Right hindlimb (tissue), 1 donor: Measurements from ENCODE around the gene ITGA11.
"Not testable (repeated sequence)": the region's sequence is repeated elsewhere in the genome, so short reads cannot be mapped to it uniquely, and the experiment has no call there.

Experiments used
- DNase-seq: peaks from one replicate; pipeline ENCODE4 v3.0.0-alpha.2; 2018

The ITGA11 gene

DNA sequence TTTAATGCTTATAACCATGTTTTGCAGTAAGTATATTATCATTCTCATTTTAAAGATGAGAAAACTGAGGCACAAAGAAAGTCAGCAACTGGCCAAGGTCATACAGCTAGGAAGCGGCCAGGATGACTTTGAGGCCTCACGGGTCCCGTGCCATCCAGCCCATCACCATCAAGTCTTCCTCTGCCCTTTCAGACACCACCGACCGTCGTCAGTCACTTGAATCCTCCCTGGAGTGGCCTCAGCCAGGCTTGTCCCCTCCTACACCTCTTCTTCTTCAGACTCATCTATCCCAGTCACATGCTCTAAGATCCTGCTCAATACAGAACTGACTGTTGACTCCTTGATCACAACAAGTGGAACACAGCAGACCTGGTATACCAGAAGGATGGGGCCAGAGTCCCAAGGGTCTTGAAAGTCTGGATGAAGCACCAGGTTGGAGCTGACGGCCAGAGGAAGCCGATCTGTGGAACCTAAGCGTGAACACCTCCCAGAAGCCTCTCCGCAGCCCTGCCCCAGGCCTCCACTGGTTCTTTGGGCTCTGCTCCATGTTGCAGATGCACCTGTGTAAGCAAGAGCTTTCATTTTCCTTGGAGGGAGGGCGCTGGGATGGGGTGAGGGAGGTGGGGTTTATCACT is 22.1 kb downstream of the ITGA11 start:
- peak; percentile 11 for DNase-seq

DNA sequence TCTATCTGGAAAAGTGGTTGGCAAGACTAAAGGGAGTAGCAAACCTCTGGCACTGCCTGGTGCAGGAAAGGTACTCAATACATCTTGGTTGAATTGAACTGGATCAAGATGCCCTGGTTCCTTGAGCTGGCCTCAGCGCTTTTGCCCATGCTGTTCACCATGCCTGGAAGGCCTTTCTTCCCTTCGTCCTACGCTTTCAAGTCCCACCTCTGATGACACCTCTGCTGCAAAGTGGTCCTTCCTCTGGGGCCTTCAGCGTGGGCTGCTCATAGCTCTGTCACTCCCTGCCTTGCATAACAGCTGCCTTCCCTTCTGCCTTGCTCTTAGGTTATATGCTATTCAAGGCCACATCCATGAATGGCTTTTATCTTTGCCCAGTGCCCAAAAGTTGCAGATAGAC is 23.0 kb downstream of the ITGA11 start:
- DNase-seq, result peak; percentile 2

DNA sequence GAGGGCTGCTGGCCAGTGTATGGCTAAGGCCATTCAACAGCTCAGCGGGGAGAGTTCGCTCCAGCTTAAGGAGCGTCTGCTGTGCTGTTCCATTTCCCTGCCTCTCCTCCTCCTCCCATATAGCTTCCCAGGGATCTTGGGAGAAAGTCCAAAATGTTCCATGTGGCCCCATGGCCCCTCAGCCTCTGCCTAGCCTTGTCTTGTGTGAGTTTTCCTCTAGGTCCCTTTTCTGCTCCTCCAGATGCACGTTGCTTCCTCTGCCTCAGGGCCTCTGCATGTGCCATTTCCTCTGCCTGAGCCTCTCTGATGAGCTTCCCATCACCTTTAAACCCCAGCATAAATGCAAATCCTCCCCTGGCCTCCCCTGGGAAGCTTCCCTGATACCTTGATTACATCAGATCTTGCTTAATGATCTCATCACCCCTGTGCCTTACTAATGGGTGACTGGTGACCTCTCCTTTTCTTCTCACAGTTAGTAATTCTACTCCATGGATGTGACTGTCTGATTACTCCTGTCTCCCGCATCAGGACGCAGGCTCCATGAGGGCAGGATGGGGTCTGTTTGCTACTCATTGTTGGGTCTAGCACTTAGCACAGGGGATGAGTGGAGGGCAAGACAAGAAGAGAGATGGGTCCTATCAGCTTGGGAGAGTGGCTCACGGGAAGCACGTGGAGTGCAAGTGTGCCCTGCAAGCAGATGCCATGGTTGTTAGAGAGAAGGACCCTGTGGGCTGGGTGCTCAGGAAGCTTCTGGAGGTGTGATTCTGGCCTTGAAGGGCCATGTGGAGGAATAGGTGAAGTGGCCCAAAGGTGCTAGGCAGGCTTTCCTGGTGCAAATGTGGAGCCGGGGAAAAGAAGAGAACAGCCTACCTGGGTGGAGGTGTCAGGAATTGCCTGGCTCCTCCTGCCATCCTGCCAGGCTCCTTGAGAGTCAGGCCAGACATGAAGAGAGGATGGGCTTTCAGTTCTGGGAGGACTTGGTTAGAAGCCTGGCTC is 23.8 kb downstream of the ITGA11 start:
- DNase-seq, result peak; percentile 8

DNA sequence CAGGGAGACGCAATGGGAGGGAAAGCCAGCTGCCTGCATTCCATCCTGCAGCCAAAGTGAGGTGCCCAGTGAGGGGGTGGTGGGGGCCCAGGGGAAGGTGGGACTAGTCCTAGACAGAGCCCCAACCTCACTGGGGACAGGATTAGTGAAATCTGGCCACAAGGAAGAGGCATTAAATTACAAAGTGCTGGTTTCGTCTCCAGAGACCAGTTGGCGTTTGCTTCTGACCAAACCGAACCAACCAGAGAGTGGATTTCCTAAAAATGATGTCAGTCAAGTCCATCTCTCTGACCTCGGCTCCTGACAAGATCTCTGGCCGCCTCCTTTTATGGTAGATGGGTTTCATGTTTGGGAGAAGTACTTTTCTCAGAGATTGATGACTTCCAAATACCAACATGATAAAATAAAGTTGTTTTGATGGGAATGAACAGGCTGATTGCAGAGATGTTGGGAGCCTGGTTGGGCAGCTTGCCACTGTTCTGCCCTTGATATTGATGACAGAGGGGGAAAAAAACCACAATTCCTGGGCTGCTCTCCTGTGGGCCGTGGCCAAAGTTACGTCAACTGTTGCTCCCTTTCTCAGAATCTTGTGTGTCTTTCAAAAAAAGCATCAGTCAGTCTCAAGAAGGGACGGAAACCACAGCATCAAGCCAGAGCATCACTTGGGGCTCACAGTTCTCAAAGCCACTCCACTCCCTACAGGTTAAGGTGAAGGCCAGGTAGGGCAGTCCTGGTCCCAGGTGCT is 24.6 kb downstream of the ITGA11 start:
- peak; percentile 27 for DNase-seq

DNA sequence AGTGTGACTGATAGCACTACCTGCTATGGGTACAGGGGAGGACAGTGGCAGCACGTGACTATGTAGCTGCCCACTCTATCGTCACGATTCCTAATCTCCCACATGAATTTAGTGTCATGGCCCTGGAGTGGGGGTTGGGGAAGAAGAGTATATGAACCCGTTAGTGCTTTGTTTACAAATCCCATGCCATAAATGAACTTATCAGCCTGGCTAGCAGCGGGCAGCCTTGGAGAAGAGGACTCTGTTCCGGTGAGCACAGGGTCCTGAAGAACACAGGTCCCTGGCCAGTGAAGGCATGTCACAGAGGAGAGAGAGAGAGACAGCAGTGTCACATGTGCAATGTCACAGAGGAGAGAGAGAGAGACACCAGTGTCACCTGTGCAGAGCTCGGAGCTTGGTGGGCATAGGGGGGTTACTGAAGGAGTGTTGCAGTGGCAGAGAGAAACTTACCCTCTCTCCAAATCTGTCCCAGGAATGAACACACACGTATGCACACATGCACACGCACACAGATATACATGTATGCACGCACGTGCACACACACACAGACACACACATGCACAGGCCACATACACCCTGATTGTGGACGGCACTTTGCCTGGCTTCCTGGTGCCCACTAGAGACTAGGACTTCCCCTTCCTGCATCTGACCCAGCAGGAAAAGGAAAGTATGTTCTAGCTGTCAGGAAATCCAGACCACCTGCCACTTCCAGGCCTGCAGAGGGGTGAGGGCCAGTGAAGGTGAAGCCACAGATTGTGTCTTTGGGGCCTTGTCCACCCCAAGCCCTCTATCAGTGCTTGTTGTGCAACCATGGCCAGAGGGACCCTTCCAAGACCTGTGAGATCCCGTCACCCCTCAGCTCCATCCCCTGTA is 26.3 kb downstream of the ITGA11 start:
- DNase-seq, result peak; percentile 7

DNA sequence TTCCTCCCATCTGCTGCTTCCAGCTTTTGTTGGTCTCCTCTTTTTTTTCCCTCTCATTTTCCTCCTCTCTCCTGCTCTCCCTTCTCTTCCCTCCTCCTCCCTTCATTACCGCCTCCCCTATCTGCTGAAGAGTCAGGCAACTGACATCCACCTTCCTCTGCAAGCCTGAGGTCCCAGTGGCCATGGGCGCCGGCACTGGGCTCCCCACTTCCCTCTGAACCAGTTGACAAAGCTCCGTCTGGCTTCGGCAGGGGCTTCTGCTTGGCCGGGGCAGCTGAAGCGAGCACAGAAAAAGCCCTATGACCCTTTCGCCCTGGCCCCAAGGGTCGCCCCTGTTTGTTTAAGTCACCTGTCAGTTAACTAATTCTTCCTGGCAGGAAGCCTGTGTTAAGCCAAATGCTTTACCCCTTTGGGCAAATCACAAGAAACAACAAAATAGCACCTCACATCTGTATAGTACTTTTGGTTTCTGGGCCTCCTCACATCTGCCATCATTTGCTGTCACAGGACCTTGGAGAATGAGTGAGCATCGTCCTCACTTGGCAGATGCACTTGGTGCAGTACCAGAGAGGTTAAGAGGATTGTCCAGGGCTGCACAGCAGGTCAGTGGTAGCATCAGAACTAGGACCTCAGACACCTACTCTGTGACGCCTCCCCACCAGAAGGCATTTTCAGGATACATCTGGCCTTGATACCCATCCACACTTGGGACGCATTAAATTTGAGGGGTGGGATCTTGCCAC is 27.7 kb downstream of the ITGA11 start:
- DNase-seq, result peak; percentile 6

DNA sequence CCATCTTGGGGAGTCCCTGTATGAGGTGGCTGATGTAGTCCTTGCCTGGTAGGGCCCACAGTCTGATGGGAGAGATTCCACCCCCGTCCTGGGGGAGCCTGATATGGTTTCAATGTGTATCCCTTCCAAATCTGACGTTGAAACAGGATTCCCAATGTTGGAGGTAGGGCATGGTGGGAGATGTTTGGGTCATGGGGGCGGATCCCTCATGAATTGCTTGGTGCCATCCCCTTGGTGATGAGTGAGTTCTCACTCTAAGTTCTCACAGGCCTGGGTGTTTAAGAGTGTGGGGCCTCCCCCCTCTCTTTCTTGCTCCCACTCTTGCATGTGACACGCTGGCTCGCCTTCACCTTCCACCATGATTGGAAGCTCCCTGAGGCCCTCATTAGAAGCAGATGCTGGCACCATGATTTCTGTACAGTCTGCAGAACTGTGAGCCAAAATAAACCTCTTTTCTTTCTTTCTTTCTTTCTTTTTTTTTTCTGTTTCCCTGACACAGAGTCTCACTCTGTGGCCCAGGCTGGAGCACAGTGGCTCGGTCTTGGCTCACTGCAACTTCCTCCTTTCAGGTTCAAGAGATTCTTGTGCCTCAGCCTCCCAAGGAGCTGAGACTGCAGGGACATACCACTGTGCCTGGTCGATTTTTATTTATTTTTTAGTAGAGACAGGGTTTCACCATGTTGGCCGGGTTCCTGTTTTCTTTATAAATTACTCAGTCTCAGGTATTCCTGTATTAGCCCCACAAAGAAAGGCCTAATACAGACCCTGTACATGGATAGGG is 28.6 kb downstream of the ITGA11 start:
- DNase-seq, result peak; percentile 16

DNA sequence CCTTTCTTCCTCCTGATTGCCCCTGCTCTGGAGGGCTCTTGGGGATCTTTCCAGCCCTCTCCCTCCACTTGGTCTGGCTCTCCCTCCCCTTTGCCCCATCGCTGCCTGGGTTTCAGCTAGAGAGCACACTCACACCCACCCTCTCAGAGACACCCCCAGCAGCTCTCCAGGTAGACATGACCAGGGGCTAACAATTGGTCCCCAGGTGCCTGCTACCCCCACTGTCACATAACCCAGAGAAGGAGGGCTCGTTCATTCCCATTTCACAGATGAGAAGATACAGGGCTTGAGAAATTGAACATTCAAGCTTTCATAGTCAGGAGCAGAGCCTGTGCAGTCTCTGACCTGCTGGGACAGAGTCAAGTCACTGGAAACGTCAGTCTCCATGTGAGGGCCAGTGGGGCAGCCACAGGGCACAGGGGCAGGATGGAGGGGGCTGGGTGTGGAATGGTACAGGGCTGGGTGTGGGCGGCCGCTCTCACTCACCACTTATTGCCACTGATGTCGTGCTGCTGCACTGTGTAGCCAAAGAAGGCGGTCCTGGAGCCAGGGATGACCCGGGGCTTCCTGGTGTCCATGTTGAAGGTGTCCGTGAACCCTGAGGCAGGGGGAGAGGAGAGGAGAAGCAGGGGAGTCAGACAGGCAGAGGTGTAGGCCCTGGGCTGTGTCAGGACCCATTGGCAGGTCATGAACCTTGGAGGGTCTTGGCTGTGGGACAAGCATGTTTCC is 29.4 kb downstream of the ITGA11 start:
- DNase-seq, result peak; percentile 4

DNA sequence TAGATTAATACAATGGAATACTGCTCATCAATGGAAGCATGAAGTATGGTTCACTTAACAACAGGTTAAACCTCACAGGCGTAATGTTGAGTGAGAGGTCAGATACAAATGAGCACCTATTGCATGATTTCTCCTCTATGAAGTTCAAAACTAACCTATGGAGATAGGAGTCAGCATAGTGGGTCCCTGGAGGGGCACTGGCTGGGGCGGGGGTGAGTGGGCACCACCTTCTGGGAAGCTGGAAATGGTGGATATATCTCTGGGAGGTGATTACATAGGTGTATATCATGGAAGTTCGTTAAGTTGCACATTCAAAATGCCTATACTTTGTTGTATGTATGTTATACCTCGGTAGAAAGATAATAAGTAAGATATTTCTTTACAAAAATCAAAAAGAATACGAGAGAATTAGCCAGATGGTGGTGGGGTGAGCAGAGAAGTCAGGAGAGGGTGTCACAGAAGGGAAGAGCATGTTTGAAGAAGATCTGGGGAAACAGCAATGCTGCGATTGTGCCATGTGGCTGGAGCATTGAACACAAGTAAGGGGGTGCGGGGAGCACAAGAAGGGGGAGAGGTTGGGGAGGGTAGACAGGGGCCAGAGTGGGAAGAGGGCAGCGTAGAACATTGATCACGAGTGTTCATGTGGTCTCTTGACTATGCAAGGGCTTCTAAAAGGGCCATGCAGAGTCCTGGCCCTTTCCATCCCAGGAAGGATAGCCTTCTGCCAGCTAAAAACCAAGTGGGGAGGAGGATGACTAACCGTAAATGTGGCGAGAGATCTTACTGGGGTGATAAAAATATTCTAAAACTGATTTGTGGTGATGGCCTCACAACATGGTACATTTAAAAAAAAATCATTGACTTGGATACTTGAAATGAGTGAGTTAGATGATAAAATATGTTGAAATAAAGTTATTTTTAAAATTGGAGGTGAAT is 30.2 kb downstream of the ITGA11 start:
- peak; percentile 7 for DNase-seq

DNA sequence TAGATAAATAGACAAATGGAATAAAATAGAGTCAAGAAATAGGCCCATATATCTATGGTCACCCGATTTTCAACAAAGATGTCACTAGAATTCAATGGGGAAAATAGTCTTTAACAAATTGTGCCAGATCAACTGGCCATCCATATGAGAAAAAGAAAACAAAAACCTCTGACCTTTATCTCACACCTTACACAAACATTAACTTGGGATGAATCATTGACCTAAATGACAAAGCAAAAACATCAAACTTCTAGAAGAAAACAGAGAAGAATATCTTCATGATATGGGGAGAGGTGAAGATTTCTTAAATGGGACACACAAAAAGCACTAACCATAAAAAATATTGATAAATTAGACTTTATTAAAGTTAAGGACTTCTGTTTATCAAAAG is 31.9 kb downstream of the ITGA11 start:
- DNase-seq, result no peak

DNA sequence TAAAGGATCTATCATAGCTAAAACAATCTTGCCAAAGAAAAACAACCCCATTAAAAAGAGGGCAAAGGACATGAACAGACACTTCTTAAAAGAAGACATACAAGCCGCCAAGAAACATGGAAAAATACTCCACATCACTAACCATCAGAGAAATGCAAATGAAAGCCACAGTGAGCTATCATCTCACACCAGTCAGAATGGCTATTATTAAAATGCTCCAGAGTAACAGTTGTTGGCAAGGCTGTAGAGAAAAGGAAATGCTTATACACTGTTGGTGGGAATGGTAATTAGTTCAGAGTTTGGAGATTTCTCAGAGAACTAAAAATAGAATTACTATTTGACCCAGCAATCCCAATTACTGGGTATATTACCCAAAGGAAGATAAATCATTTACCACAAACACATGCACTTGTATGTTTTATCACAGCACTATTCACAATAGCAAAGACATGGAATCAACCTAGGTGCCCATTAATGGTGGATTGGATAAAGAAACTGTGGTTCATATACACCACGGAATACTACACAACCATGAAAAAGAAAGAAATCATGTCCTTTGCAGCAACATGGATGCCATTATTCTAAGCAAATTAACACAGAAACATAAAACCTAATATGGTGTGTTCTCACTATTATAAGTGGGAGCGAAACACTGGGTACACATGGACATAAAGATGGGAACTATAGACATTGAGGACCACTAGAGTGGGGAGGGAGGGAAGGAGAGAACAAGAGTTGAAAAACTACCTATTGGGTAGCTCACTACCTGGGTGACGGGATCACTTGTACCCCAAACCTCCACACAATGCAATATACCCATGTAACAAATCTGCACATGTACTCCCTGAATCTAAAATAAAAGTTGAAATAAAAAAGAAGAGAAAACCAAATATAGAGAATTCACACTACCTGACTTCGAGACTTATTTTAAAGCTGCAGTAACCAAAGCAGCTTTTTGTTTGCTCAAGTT is 32.6 kb downstream of the ITGA11 start:
- DNase-seq, result no peak

DNA sequence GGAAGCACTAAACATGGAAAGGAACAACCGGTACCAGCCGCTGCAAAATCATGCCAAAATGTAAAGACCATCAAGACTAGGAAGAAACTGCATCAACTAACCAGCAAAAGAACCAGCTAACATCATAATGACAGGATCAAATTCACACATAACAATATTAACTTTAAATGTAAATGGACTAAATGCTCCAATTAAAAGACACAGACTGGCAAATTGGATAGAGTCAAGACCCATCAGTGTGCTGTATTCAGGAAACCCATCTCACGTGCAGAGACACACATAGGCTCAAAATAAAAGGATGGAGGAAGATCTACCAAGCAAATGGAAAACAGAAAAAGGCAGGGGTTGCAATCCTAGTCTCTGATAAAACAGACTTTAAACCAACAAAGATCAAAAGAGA is 34.0 kb downstream of the ITGA11 start:
- DNase-seq, result not testable (repeated sequence)

DNA sequence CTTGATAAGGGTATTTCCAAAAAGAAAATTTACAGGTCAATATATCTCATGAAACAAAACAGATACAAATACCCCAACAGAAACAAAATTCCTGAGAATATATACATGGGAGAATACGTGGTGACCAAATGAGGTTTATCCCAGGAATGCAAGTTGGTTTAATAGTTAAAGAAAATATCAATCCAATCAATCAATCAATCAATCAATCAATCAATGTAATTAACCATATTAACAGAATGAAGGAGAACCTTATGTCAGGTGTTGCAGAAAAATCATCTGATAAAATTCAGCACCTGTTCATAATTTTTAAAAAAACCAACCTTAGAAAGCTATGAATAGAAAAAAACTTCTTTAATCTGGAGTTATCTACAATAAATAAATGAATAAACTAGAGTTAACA is 35.9 kb downstream of the ITGA11 start:
- DNase-seq, result no peak

DNA sequence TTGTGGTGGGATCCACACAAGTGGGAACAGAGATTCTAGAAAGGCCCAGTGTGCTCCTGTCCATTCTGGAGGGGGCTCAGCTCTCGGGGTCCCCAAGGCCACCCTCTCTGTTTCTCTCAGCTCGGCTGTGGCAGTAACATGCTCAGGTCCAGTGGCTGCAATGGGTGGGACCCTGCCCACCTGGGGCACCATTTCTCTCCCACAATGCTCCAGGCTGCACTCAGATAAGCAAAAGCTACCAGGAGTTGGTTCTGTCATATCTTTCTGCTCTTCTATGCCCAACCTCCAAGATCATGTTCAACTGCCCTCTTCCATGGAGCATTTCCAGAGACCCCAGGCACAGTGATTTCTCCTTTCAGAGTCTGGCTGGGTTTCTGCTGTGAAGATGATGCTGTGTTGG is 40.8 kb downstream of the ITGA11 start:
- DNase-seq, result no peak

DNA sequence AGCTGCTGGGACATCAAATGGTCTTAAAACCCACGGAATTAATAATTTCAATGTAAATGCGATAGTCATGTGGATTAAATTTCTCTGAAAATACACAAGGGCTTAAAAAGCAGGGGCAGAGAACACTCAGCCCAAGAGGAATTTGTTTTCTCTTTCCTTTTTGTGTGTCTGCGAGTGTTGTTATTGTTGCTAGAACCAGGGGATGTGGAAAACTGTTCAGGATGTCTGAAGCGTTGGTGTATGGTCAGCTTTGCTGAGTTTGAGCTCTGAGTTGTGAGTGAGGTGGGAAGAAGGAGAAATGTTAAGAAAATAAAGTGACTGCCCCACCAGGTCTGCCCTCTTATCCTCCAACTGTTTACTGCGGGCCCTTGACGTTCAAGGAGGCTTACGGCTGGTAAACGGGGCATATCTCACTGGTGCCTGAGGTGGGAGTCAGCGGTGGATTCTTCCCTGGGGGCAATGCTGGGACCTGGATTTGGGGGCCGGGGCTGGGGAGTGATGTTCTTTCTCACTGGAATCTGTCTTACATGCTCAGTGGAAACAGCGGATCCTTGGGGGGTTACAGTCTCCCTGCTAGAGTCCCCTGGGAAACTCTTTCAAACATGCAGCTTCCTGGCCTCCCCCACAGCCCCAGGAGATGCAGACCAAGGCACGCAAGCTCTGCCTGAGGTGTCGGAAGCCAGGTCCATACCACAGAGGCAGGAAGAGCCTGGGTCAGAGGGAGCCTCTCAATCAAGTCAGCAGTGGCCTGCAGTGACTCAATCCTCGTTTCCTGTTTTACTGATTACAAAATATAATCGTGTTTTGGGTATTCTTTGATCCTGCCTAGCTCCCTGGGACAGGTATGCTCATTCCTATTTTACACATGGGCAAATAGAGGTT is 41.8 kb downstream of the ITGA11 start:
- no peak for DNase-seq

DNA sequence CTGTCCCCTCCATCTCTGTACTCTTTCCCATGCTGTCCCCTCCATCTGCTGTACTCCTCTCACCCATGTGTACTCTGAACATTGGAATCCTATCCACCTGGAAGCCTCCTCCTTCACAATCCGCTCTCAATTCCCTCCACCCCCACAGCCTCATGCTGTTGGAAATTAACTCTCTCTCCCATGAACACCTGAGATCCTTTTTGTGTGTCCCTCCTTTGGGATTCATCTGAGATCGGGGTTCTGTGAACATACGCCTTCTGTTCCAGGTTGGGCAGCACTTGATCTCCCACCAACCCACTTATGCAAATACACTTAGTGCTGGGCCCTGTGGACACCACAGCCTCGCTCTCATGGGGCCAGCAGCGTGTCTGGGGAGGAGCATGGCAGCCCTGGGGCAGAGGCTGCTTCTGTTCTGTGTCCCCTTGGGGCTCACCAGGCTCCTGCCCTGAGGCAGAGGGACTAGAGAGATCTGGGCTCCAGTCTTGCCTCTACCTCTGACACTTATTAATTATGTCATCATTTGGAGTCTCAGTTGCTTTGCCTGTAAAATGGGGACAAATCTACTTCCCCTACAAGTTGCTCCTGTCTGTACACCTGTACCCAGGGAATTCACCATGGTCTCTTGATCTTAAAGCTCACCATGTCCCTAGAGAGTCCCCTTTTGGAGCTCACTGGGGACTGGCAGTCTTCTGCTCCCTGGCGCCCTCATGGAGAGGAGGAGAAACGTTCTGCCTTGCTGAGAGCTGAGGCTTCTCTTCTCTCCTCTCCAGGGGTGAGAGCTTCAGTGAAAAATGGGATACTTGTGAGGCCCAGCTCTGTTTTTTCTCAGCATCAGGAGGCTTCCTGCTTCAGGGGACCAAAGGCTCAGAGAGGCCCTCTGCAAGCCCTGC is 42.7 kb downstream of the ITGA11 start:
- DNase-seq, result no peak
